Stimulated activated CD8-positive, alpha-beta memory T cell treated with anti-CD3 and anti-CD28 coated beads, Interleukin-4, amount 100 ng/mL, for 24 hours (primary cell): Measurements from ENCODE around the gene NLGN4Y.

Experiments
- DNase-seq: peaks from one replicate; pipeline ENCODE4 v3.0.0-alpha.2; 2020; ENCODE audit warnings: low read depth

The NLGN4Y gene

DNA sequence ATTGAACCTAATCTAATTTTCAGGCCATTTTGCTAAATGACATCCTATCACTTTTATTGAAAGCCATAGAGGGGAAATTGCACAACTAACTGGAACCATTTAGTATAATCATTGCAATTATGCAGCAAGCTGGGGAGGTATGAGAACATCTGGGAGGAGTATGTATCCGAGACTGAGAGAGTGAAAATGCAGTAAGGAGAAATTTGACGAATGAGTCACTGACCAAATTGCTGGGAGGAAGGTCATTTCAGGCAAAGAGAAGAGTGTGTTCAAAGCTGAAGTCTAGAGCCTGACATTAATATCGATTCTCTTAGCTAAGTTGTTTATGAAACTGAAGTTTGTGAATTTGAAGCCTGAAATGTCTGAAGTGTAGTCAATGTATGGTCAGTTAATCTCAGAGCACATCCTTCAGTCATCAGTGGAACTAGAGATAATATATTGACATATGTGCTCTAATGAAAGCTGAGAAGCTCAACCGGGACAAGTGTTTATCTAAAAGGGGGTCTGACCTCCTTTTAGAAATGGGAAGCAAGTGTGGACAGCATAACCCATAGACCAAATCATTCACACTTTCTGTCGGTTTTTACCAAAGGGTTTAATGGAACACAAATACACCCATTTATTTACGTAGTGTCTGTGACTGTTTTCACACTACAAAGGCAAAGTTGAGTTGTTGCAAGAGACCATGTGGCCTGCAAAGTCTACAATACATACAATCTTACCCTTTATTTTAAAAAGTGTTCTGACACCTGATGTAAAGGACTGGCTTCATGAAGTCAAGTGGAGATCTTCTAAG, 120.0 kb downstream of the NLGN4Y start:
- no peak for DNase-seq

DNA sequence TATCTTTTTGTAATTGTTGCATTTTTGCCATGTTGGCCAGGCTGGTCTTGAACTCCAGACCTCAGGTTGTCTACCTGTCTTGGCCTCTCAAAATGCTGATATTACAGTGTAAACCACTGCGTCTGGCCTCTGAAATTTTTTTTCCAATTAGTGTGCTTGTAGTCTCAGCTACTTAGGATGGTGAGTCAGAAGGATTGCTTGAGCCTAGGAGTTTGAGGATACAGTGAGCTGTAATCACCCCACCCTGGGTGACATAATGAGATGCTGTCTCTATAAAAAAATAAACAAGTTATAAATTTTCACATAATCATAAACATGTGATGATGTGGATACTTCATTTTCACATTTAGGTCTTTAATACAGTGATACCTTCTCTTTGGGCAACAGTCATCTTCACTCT, 154.9 kb downstream of the NLGN4Y start:
- DNase-seq: no peak

DNA sequence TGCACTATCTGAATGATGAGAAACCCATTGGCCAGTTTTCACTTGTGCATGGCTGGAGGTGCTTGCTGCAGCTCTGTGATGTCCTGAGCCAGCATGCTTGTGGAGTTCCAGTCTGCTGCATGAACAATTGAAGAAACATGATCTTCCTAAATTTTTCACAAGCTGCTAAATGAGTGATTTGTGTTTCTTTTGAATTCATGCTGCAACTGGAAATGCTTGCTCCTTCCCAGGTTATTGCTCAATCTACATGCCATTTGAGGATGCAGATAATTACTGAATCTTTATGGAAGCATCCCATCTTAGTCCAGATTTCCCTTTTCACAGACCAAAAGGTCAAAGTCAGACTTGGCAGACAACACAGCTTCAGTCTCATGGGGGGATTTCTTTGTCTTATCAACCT, 170.2 kb downstream of the NLGN4Y start:
- no peak for DNase-seq

DNA sequence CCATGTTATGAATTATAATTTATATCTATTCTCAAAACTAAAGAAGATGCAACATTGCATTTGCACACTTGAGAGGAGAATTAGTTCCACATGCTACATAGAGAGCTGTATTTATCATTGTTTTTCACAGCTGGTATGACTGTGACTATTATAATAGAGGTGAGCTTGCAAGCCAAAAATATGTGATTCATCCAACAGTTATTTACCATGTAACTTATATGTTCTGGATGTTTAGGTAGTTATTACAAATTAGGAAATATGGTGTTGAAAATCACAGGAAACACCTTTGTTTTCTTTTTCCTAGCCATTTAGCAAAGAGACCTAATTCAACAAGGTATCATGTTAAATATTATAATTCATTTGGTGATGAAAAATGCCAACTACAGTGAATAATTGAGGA, 183.8 kb downstream of the NLGN4Y start:
- DNase-seq: no peak

- DNase-seq: no peak
Measured at GRCh38 chrY:14741596-14741995, 217.3 kb downstream of the NLGN4Y start.

DNA sequence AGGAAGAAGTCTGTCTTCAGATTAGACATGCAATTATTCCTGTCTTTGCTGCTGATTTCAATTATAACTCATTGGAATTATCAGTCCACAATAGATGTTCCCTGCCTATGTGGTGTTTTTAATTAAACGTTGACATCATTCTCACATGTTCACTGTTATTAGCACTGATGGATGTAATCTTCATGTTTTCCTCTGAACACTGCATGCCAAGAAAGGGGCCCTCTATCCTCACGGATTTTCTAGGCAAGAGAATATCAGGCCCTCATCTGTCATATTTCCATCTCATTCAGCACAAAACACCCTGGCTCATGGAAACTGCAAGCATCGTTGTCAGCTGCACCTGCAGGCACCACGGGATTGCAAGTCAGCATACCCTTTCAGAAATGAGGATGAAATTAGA, 224.0 kb downstream of the NLGN4Y start:
- DNase-seq: no peak

DNA sequence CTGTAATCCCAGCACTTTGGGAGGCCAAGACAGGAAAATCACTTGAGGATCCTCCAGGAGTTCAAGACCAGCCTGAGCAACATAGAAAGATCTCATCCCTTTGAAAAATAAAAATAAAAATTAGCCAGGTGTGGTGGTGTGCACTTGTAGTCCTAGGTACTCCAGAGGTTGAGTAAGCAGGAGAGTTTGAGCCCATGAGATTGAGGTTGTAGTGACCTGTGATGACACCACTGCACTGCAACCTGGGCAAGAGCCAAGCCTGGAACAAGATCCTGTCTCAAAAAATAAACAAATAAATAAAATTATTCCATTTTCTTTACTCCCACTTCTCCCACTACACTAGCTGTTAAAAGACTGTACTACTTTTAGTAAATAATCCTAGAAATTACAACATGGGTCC, 231.2 kb downstream of the NLGN4Y start:
- no peak for DNase-seq

GRCh38 chrY:14762903-14763302, 238.6 kb downstream of the NLGN4Y start:
- no peak for DNase-seq

DNA sequence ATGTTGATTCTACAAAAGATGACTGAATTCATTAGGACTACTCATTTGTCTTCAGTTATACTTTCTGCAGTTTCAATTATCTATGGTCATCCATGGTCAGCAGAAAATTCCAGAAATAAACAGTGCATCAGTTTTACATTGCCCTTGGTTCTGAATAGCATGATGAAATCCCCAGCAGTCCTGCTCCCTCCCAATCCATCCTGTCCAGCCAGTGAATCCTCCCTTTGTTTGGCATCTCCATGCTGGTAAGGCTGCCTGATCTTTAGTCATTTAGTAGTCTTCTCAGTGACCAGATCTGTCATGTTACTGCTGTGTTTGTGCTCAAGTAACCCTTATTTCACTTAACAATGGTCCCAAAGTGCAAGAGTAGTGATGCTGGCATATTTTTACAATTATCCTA, 239.3 kb downstream of the NLGN4Y start:
- no peak for DNase-seq

DNA sequence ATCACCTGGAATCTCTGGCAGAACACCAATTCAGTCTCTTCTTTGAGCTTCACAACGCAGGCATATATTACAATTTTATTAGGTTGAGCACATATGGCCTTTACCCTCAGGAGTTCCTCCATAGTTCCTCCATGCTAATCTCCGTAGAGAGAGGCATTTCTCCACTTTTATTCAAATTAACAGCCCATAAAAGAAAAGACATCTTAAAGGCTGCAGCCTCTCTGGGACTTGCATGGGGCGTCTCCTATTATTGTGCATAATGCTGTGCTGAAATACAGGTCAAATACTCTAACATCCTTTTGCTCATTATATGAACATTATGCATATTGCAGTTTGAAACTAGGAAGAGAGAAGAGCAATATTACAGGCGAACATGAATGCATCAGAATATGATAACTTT, 253.9 kb downstream of the NLGN4Y start:
- no peak for DNase-seq

- no peak for DNase-seq
Measured at GRCh38 chrY:14793104-14793503, 268.8 kb downstream of the NLGN4Y start.

- DNase-seq: no peak
Measured at GRCh38 chrY:14793674-14794073, 269.3 kb downstream of the NLGN4Y start.

GRCh38 chrY:14798010-14798409, 273.7 kb downstream of the NLGN4Y start:
- DNase-seq: no peak

DNA sequence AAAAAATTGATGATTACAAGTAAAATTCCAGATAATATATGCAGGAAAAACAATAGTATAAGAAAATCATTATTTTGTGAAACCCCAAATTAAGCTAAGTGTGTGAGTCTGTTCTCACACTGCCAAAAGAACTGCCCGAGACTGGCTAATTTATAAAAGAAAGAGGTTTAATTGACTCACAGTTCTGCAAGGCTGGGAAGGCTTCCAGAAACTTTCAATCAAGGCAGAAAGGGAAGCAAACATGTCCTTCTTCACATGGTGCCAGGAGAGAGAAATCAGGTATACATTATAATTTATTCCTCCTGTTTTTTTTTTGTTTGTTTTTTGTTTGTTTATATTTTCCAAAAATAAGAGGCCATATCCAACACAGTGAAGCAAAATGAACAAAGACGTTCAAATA, 276.8 kb downstream of the NLGN4Y start:
- no peak for DNase-seq

DNA sequence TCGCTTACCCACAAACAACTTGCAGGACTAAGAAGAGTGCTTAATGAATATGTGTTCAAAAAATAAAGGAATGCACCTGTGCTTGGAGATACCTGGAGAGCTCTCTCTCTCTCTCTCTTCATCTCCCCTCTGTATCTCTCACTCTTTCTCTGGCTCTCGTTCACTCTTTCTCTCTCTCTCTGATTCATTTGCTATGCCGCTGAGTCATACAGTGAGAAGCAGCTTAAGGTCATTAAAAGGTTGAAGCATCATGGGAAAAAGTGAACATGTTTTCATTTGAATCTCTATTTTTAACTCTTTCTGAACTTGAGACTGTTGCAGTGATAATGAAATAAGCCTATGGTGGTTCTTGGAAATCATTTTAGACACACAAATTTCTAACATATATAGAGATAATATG, 277.8 kb downstream of the NLGN4Y start:
- DNase-seq: no peak

- no peak for DNase-seq
Measured at GRCh38 chrY:14804041-14804440, 279.7 kb downstream of the NLGN4Y start.

GRCh38 chrY:14818452-14818851, 294.1 kb downstream of the NLGN4Y start:
- no peak for DNase-seq

DNA sequence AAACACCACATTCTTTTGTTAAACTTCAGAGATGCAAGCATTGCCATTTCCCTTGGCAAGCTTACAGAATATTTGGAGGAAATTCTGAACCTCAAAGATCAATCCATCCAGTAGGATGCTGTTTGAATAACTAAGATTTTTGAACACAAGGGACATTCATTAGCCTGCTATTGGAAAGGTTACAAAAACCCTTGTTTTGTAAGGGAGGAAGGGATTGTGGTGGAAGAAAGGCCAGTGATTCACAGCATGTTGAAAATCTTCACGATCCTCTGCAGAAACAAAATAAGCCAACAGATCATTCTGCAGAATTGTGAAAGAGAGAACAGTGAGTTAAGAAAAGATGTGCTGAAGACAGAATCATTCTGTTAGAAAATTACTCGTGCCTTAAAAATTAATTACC, 297.9 kb downstream of the NLGN4Y start:
- DNase-seq: no peak

GRCh38 chrY:14822906-14823305, 298.6 kb downstream of the NLGN4Y start:
- DNase-seq: no peak

GRCh38 chrY:14824583-14824982, 300.3 kb downstream of the NLGN4Y start:
- no peak for DNase-seq

DNA sequence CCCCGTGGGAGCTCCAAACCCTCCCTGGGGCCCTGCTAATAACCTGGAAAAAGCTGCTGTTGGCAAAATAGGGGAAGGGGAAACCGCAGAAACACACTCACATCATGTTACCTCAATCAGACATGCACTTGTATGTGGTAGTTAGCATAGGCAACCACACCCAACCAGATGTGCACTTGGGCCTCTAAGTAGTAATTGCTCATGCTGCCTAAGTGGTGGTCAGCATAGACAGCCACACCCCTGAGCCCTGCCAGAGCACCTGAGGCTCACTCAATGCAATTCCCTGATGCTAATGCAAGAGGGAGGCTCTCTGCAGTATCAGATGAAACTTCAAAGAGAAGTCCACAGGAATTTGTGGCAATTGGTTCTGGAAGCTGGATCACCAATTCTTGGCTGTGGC, 301.4 kb downstream of the NLGN4Y start:
- no peak for DNase-seq

DNA sequence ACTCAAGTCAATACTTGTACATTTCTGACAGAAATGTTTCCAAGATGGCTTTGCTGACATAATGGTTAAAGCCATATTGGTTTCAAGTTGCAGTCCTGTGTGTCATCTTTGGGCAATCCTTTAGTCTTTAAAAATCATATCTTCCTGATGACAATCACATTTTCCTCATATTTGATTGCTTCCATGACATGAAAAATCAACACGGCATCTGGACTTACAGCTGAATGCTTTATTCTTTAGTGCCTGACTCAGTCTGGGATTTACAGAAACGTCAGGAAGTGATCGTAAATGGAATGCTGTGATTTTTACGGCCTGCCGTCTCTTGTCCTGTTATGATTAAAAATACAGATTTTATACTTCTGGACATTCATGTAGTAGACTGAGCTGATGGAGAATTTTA, 304.2 kb downstream of the NLGN4Y start:
- no peak for DNase-seq

DNA sequence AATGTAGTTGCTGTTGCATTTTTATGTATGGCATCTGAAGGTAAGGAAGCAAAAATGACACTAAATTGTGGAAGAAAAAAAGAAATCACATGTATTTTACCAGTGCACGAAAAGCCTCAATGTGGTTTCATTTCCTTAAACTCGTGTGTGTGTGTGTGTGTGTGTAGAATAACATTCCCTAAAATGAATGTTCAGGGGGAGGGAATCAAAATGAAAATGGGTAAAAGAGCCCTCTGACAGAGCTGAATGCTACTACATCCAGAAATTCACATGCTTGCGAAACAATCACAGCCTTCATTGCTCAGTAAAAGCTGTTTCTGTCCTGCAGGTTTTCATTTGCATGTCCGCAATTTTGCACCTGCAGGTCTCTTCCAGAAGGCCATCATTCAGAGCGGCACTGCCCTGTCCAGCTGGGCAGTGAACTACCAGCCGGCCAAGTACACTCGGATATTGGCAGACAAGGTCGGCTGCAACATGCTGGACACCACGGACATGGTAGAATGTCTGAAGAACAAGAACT, 305.1 kb downstream of the NLGN4Y start:
- DNase-seq: no peak
